NB4 (cell line): Measurements from ENCODE around the gene RPS25.
"Not testable (repeated sequence)": the region's sequence is repeated elsewhere in the genome, so short reads cannot be mapped to it uniquely, and the experiment has no call there.

Source experiments
- DNase-seq: peaks from one replicate; pipeline ENCODE4 v3.0.0; 2010; ENCODE audit warnings: low read depth
- H3K4me3 ChIP-seq: one replicate; pipeline ENCODE4 v1.5.1; 2011; ENCODE audit warnings: mild to moderate bottlenecking, low read depth, low read length, moderate library complexity
- MAX ChIP-seq: IDR thresholded peaks from 2 replicates; pipeline ENCODE4 v1.6.1; 2011; ENCODE audit warnings: low read depth, low read length
- MYC ChIP-seq: IDR thresholded peaks from 2 replicates; pipeline ENCODE4 v1.6.1; 2011; ENCODE audit warnings: low read depth, low read length
- POLR2A ChIP-seq: IDR thresholded peaks from 2 replicates; pipeline ENCODE4 v1.6.1; 2011; ENCODE audit warnings: mild to moderate bottlenecking; ENCODE audit not compliant: insufficient read length; ENCODE audit errors: extremely low read depth
- TF ChIP-seq, protein P1 (sequence below): IDR thresholded peaks from one replicate; pipeline ENCODE4 v1.5.1; 2012; ENCODE audit warnings: low read depth, low read length

The RPS25 gene

GRCh38 chr11:119024430-119025098 is 6.4 kb upstream of the RPS25 start:
- DNase-seq, result no peak
- TF ChIP-seq MYC, result no peak
- TF ChIP-seq POLR2A, result no peak
- TF ChIP-seq MAX, result no peak
- TF ChIP-seq, protein P1, sequence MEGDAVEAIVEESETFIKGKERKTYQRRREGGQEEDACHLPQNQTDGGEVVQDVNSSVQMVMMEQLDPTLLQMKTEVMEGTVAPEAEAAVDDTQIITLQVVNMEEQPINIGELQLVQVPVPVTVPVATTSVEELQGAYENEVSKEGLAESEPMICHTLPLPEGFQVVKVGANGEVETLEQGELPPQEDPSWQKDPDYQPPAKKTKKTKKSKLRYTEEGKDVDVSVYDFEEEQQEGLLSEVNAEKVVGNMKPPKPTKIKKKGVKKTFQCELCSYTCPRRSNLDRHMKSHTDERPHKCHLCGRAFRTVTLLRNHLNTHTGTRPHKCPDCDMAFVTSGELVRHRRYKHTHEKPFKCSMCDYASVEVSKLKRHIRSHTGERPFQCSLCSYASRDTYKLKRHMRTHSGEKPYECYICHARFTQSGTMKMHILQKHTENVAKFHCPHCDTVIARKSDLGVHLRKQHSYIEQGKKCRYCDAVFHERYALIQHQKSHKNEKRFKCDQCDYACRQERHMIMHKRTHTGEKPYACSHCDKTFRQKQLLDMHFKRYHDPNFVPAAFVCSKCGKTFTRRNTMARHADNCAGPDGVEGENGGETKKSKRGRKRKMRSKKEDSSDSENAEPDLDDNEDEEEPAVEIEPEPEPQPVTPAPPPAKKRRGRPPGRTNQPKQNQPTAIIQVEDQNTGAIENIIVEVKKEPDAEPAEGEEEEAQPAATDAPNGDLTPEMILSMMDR, result no peak
- no peak overlapping the region for H3K4me3 ChIP-seq

DNA sequence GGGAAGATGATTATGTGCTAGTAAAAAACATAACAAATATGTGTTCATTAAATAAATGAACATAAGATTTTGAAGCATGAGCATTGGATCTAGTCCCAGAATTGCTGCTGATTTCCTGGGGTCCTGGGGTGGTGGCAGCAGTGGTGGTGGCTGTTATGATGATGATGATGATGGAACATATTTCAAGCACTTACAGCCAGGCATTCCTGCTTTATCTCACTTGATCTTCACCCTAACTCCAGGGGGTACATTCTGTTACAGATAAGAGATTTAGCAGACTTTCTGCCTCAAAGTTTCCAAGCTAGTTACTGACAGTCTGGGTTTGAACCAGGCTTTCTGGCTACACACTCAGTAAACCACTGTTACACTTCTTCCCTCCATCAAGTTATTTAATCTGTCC is 5.6 kb upstream of the RPS25 start:
- TF ChIP-seq MYC, result no peak
- no peak for TF ChIP-seq MAX
- TF ChIP-seq, protein P1, result no peak
- no peak for TF ChIP-seq POLR2A
- DNase-seq, result no peak
- H3K4me3 ChIP-seq, result no peak overlapping the region

DNA sequence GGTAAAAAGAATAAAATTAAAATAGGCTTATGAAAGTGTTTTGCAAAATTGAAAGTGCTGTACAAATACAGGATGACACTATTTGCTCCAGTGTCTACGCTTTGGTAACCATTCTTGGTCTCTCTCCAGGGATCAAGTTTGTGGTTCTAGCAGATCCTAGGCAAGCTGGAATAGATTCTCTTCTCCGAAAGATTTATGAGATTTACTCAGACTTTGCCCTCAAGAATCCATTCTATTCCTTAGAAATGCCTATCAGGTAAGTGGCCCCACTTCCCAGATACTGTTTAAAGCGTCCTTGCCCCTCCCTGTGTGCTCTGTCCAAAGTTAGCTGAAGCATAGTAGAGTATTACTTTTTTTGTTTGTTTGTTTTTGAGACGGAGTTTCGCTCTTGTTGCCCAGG is 3.5 kb upstream of the RPS25 start:
- TF ChIP-seq MAX, result no peak
- no peak overlapping the region for H3K4me3 ChIP-seq
- DNase-seq, result no peak

GRCh38 chr11:119019996-119020395 is 1.9 kb upstream of the RPS25 start:
- TF ChIP-seq MAX (no peak), POLR2A (no peak), MYC (no peak)
- TF ChIP-seq, protein P1, result no peak
- no peak for DNase-seq
- H3K4me3 ChIP-seq, result peak overlapping the region; percentile 100

DNA sequence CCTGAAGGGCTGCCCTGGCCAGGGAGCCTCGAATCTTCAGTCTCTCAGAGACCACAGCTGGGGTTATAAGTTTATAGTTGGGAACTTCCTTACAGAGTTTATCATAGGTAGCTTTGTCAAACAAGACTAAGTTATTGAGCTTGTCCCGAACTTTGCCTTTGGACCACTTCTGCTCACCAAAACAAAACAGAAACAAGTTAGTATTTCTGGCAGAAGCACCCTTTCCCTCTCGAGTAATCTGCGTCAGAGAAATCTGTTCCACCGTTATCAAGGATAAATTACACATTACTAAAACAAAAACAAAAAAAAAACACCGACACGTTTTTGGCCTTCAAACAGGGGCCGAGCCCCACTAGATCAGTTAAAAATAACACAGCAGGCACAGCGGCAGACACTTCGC is 766 bp downstream of the RPS25 start:
- not testable (repeated sequence) for DNase-seq
- H3K4me3 ChIP-seq, result peak overlapping the region; percentile 100

GRCh38 chr11:119016216-119017009 is 1.7 kb downstream of the RPS25 start:
- H3K4me3 ChIP-seq, result peak overlapping the region; percentile 100
- TF ChIP-seq, protein P1, result no peak
- TF ChIP-seq POLR2A, result no peak
- no peak for TF ChIP-seq MAX
- TF ChIP-seq MYC, result no peak
- no peak for DNase-seq
